Esophagus mucosa (tissue), 1 donor: Measurements from ENCODE around the gene SLC4A1AP. TPM values are rescaled to one million over a fixed set of nuclear protein-coding genes. Genes with fewer than 3 reads are reported as not detected.

Experiments used
- total RNA-seq: library from RNA; stranded (reverse); gene quantifications from one replicate; pipeline ENCODE4 v1.2.4, GENCODE V29; 2023
- donor health status: DM: yes; HTN: yes; CAD: no.

SLC4A1AP gene
- total RNA-seq, 1 donor from 2014 or later = 13.3 TPM

Other genes with a start within 250 kb of the SLC4A1AP start
- 86.6 TPM for gene NRBP1, start 235.3 kb upstream of the SLC4A1AP start, total RNA-seq
- gene KRTCAP3, start 221.5 kb upstream of the SLC4A1AP start, total RNA-seq = 26.0 TPM
- gene IFT172, start 174.1 kb upstream of the SLC4A1AP start, total RNA-seq = 10.3 TPM
- 8.5 TPM for gene FNDC4, start 168.7 kb upstream of the SLC4A1AP start, total RNA-seq
- gene GCKR, start 167.1 kb upstream of the SLC4A1AP start, total RNA-seq = 0.84 TPM
- gene ZNF512, start 80.8 kb upstream of the SLC4A1AP start, total RNA-seq = 9.2 TPM
- 1.3 TPM for gene CCDC121, start 34.9 kb upstream of the SLC4A1AP start, total RNA-seq
- 26.5 TPM for gene GPN1, start 34.8 kb upstream of the SLC4A1AP start, total RNA-seq
- 11.7 TPM for gene SUPT7L, start 275 bp upstream of the SLC4A1AP start, total RNA-seq
- 37.3 TPM for gene MRPL33, start 107.8 kb downstream of the SLC4A1AP start, total RNA-seq
- gene RBKS, start 226.5 kb downstream of the SLC4A1AP start, total RNA-seq = 4.5 TPM
- 29.5 TPM for gene BABAM2, start 226.8 kb downstream of the SLC4A1AP start, total RNA-seq